Measurements from ENCODE around the gene CNPY2. TPM values are rescaled to one million over a fixed set of nuclear protein-coding genes. Genes with fewer than 3 reads are reported as not detected.
"Not testable (repeated sequence)": the region's sequence is repeated elsewhere in the genome, so short reads cannot be mapped to it uniquely, and the experiment has no call there.

Gene CNPY2
- total RNA-seq, 1 donor from 2014 or later: 244 TPM

GRCh38 chr12:56282579-56282978, 33.2 kb downstream of the CNPY2 start:
- TF ChIP-seq CTCF (conservative IDR thresholded peaks at IDR 0.05): no peak
- Mint-ChIP-seq H3K27ac (ENCODE audit: unreplicated experiment) (no peak overlapping the region), H3K4me1 (no peaks in the 10 kb centered on the region), H3K27me3 (ENCODE audit: low read depth) (no peaks in the 10 kb centered on the region), H3K4me3 (no peak overlapping the region), H3K36me3 (ENCODE audit: low read depth) (peaks cover 20% of the 10 kb centered on the region), H3K9me3 (no peaks in the 10 kb centered on the region)
- DNase-seq (ENCODE audit: low read depth, low spot score): no peak

- no peak for TF ChIP-seq CTCF (conservative IDR thresholded peaks at IDR 0.05)
- no peak for DNase-seq (ENCODE audit: low read depth, low spot score)
- H3K27ac Mint-ChIP-seq (ENCODE audit: unreplicated experiment): no peak overlapping the region
- no peaks in the 10 kb centered on the region for H3K27me3 Mint-ChIP-seq (ENCODE audit: low read depth)
- H3K4me3 Mint-ChIP-seq: no peak overlapping the region
- H3K36me3 Mint-ChIP-seq (ENCODE audit: low read depth): peaks cover 20% of the 10 kb centered on the region
- H3K9me3 Mint-ChIP-seq: no peaks in the 10 kb centered on the region
- H3K4me1 Mint-ChIP-seq: no peaks in the 10 kb centered on the region
These were observed 33.8 kb downstream of the CNPY2 start for GRCh38 chr12:56282030-56282429.

- no peaks in the 10 kb centered on the region for H3K4me1 Mint-ChIP-seq
- H3K27me3 Mint-ChIP-seq (ENCODE audit: low read depth): no peaks in the 10 kb centered on the region
- H3K4me3 Mint-ChIP-seq: no peak overlapping the region
- TF ChIP-seq CTCF (conservative IDR thresholded peaks at IDR 0.05): no peak
- no peak for DNase-seq (ENCODE audit: low read depth, low spot score)
- H3K36me3 Mint-ChIP-seq (ENCODE audit: low read depth): peaks cover 20% of the 10 kb centered on the region
- H3K9me3 Mint-ChIP-seq: no peaks in the 10 kb centered on the region
- no peak overlapping the region for H3K27ac Mint-ChIP-seq (ENCODE audit: unreplicated experiment)
These were observed 34.9 kb downstream of the CNPY2 start for GRCh38 chr12:56280849-56281248.

- H3K36me3 Mint-ChIP-seq (ENCODE audit: low read depth): peaks cover 23% of the 10 kb centered on the region
- TF ChIP-seq CTCF (conservative IDR thresholded peaks at IDR 0.05): no peak
- no peak overlapping the region for H3K4me3 Mint-ChIP-seq
- no peaks in the 10 kb centered on the region for H3K4me1 Mint-ChIP-seq
- DNase-seq (ENCODE audit: low read depth, low spot score): no peak
- no peaks in the 10 kb centered on the region for H3K27me3 Mint-ChIP-seq (ENCODE audit: low read depth)
- no peak overlapping the region for H3K27ac Mint-ChIP-seq (ENCODE audit: unreplicated experiment)
- no peaks in the 10 kb centered on the region for H3K9me3 Mint-ChIP-seq
These were observed 36.9 kb downstream of the CNPY2 start for GRCh38 chr12:56278905-56279304.

GRCh38 chr12:56274299-56274698, 41.5 kb downstream of the CNPY2 start:
- Mint-ChIP-seq H3K36me3 (ENCODE audit: low read depth) (peaks cover 26% of the 10 kb centered on the region), H3K27me3 (ENCODE audit: low read depth) (no peaks in the 10 kb centered on the region), H3K9me3 (no peaks in the 10 kb centered on the region), H3K4me3 (no peak overlapping the region), H3K27ac (ENCODE audit: unreplicated experiment) (no peak overlapping the region), H3K4me1 (no peaks in the 10 kb centered on the region)
- no peak for TF ChIP-seq CTCF (conservative IDR thresholded peaks at IDR 0.05)
- DNase-seq (ENCODE audit: low read depth, low spot score): no peak

- not testable (repeated sequence) for H3K9me3 Mint-ChIP-seq; H3K4me1 Mint-ChIP-seq; H3K4me3 Mint-ChIP-seq; DNase-seq (ENCODE audit: low read depth, low spot score); H3K27me3 Mint-ChIP-seq (ENCODE audit: low read depth); H3K27ac Mint-ChIP-seq (ENCODE audit: unreplicated experiment)
- H3K36me3 Mint-ChIP-seq (ENCODE audit: low read depth): peaks cover 22% of the 10 kb centered on the region
These were observed 43.3 kb downstream of the CNPY2 start for GRCh38 chr12:56272468-56272867.
